SK-N-SH (cell line): ENCODE measurements around the gene OR51D1. TPM values are rescaled to one million over a fixed set of nuclear protein-coding genes. Genes with fewer than 3 reads are reported as not detected.

Source experiments
- CTCF ChIA-PET: fragments of 300-600, 350-600 bp; formaldehyde crosslinking; extraction: SDS; loops from one replicate; lab custom pipeline; 2021; lab: Yijun Ruan, JAX
- POLR2A ChIA-PET: fragments of 350-600 bp; sonication (Branson Sonifier 250); formaldehyde crosslinking; extraction: SDS; loops from one replicate; lab custom pipeline; 2020; ENCODE audit warnings: antibody characterized with exemption, inconsistent platforms; lab: Yijun Ruan, JAX
- DNase-seq: peaks from one replicate; pipeline ENCODE4 v3.0.0; 2012
- H2AFZ ChIP-seq: fragments of 200-600 bp; sonication (generic); 2 replicates; pipeline ENCODE4 v1.8.1; 2016; ENCODE audit warnings: antibody characterized with exemption, mild to moderate bottlenecking, low read depth
- H3F3A ChIP-seq: fragments of 200-600 bp; sonication (generic); replicated peaks from 2 replicates; pipeline ENCODE3; 2016; ENCODE audit warnings: antibody characterized with exemption, mild to moderate bottlenecking; ENCODE audit not compliant: insufficient read depth
- H3K27ac ChIP-seq, 2 experiments: fragments of 200-500 bp in 1 of 2; fragments of 200-600 bp in 1 of 2; sonication (Bioruptor generic) in 1 of 2; sonication (generic), shearing (Covaris generic) in 1 of 2; 2 replicates each; pipeline versions ENCODE4 v1.5.1 to v1.6.1; 2014 to 2016; ENCODE audit warnings: low read depth in 2 of 2, inconsistent platforms in 1 of 2, low read length in 1 of 2, mild to moderate bottlenecking in 1 of 2, mixed read lengths in 1 of 2
- H3K27me3 ChIP-seq: fragments of 200-600 bp; sonication (generic), shearing (Covaris generic); 2 replicates; pipeline ENCODE4 v1.6.1; 2016; ENCODE audit warnings: mixed run types; ENCODE audit not compliant: insufficient read depth
- H3K36me3 ChIP-seq, 2 experiments: fragments of 200-500 bp in 1 of 2; fragments of 200-600 bp in 1 of 2; sonication (Bioruptor generic) in 1 of 2; sonication (generic) in 1 of 2; replicated peaks in 1 of 2; 2 replicates each; pipeline versions ENCODE3 to v1.5.1; 2014 to 2016; ENCODE audit warnings: low read length in 1 of 2, mild to moderate bottlenecking in 1 of 2; ENCODE audit not compliant: insufficient read depth in 2 of 2, control insufficient read depth in 1 of 2
- H3K4me1 ChIP-seq, 2 experiments: fragments of 200-500 bp in 1 of 2; fragments of 200-600 bp in 1 of 2; sonication (Bioruptor generic) in 1 of 2; sonication (generic), shearing (Covaris generic) in 1 of 2; 2 replicates each; pipeline versions ENCODE4 v1.5.1 to v1.6.1; 2014 to 2016; ENCODE audit warnings: low read depth in 1 of 2, low read length in 1 of 2, mixed run types in 1 of 2; ENCODE audit not compliant: insufficient read depth in 2 of 2, control insufficient read depth in 1 of 2
- H3K4me2 ChIP-seq: fragments of 200-600 bp; sonication (generic), shearing (Covaris generic); 2 replicates; pipeline ENCODE4 v1.6.1; 2017; ENCODE audit warnings: mixed run types
- H3K4me3 ChIP-seq, 2 experiments: fragments of 200-500 bp in 1 of 2; fragments of 200-600 bp in 1 of 2; sonication (Bioruptor generic) in 1 of 2; sonication (generic), shearing (Covaris generic) in 1 of 2; 2 replicates each; pipeline versions ENCODE4 v1.5.1 to v1.8.1; 2014 to 2016; ENCODE audit warnings: low read depth in 2 of 2, inconsistent platforms in 1 of 2, low read length in 1 of 2, mild to moderate bottlenecking in 1 of 2, mixed read lengths in 1 of 2, moderate library complexity in 1 of 2
- H3K79me2 ChIP-seq: fragments of 200-600 bp; sonication (generic); 2 replicates; pipeline ENCODE4 v1.8.1; 2017; ENCODE audit warnings: mild to moderate bottlenecking; ENCODE audit not compliant: insufficient read depth
- H3K9ac ChIP-seq: fragments of 200-600 bp; sonication (generic); 2 replicates; pipeline ENCODE4 v1.6.1; 2017; ENCODE audit warnings: mixed run types
- H3K9me2 ChIP-seq: fragments of 200-600 bp; sonication (generic); 2 replicates; pipeline ENCODE4 v1.6.1; 2017; ENCODE audit warnings: mixed run types
- H3K9me3 ChIP-seq: fragments of 200-600 bp; sonication (generic); 2 replicates; pipeline ENCODE4 v1.6.1; 2017; ENCODE audit warnings: mixed run types, mild to moderate bottlenecking, moderate library complexity
- H4K20me1 ChIP-seq: fragments of 200-600 bp; sonication (generic); 2 replicates; pipeline ENCODE4 v1.6.1; 2017; ENCODE audit warnings: mild to moderate bottlenecking, mixed run types; ENCODE audit not compliant: insufficient read depth
- CHD2 ChIP-seq: fragments of 150-350 bp; IDR thresholded peaks from 2 replicates; pipeline ENCODE4 v1.6.1; 2018; ENCODE audit warnings: low read length; ENCODE audit not compliant: partially characterized antibody
- CTCF ChIP-seq: fragments of 200-600 bp; sonication (generic); IDR thresholded peaks from 2 replicates; pipeline ENCODE4 v1.6.1; 2017; ENCODE audit warnings: antibody characterized with exemption, mild to moderate bottlenecking, moderate library complexity
- EP300 ChIP-seq, 2 experiments: IDR thresholded peaks; 2 replicates each; pipeline versions ENCODE4 v1.4.0 to v1.6.1; 2012; ENCODE audit warnings: borderline replicate concordance in 1 of 2, low read depth in 1 of 2, low read length in 1 of 2
- EZH2phosphoT487 ChIP-seq: fragments of 200-600 bp; sonication (generic); IDR thresholded peaks from 2 replicates; pipeline ENCODE4 v1.6.1; 2017; ENCODE audit warnings: low read depth, mixed run types, mild to moderate bottlenecking, antibody characterized with exemption, moderate library complexity, borderline replicate concordance
- GABPA ChIP-seq: IDR thresholded peaks from 2 replicates; pipeline ENCODE4 v1.4.0; 2012; ENCODE audit warnings: low read depth, mild to moderate bottlenecking
- GATA2 ChIP-seq: sonication (generic); formaldehyde crosslinking; IDR thresholded peaks from 2 replicates; pipeline ENCODE4 v1.5.0; 2020; ENCODE audit warnings: mild to moderate bottlenecking, missing genetic modification reagents
- IRF3 ChIP-seq: fragments of 150-350 bp; IDR thresholded peaks from 2 replicates; pipeline ENCODE4 v1.6.1; 2016; ENCODE audit warnings: mild to moderate bottlenecking, low read depth, low read length
- JUND ChIP-seq: IDR thresholded peaks from 2 replicates; pipeline ENCODE4 v1.4.0; 2012
- MXI1 ChIP-seq: IDR thresholded peaks from 2 replicates; pipeline ENCODE4 v1.6.1; 2012; ENCODE audit warnings: mild to moderate bottlenecking, low read depth, low read length, improper control_type of control experiment
- NFIC ChIP-seq: IDR thresholded peaks from 2 replicates; pipeline ENCODE4 v1.4.0; 2012; ENCODE audit warnings: borderline replicate concordance
- NRF1 ChIP-seq: IDR thresholded peaks from 2 replicates; pipeline ENCODE4 v1.6.1; 2012; ENCODE audit warnings: low read depth, mild to moderate bottlenecking, low read length
- POLR2AphosphoS5 ChIP-seq: IDR thresholded peaks from 2 replicates; pipeline ENCODE4 v1.6.1; 2012; ENCODE audit warnings: low read depth, low read length
- RCOR1 ChIP-seq: fragments of 150-350 bp; IDR thresholded peaks from 2 replicates; pipeline ENCODE4 v1.6.1; 2017; ENCODE audit warnings: antibody characterized with exemption, low read length
- USF2 ChIP-seq: fragments of 150-350 bp; IDR thresholded peaks from 2 replicates; pipeline ENCODE4 v1.6.1; 2017; ENCODE audit warnings: antibody characterized with exemption, low read length, low read depth, borderline replicate concordance
- ZBTB33 ChIP-seq: IDR thresholded peaks from 2 replicates; pipeline ENCODE4 v1.4.0; 2012; ENCODE audit warnings: low read depth, borderline replicate concordance
- WGBS: methylation state at CpG from one replicate; pipeline ENCODE4 v1.1.6; 2017; ENCODE audit warnings: low lambda C conversion rate; 5-methylcytosine and 5-hydroxymethylcytosine counted together
- polyA plus RNA-seq, 3 experiments: library from polyadenylated mRNA; depleted of rRNA; stranded (reverse); fragments of >200 nt; gene quantifications; 2 replicates each; pipeline ENCODE4 v1.2.3, GENCODE V29; 2012

Gene OR51D1
- polyA plus RNA-seq, 1 of the 3 experiments (the other 2 are of a cell fraction) = not detected

- POLR2A ChIA-PET = no interaction called here
- no peaks in the 10 kb centered on the region for H4K20me1 ChIP-seq
- CTCF ChIA-PET = interaction anchor here (1.9 kb wide), 1 partner anchor 27 kb away, joined by 7 read pairs; the partner anchor contains the start of gene OR51D1
These were observed 27.5 kb downstream of the OR51D1 start for GRCh38 chr11:4664786-4665185.

GRCh38 chr11:4665424-4665823, 28.1 kb downstream of the OR51D1 start:
- H3K4me1 ChIP-seq = no peaks in the 10 kb centered on the region
- WGBS = 5% methylated on average over 2 of the region's 2 CpGs
- H3K9ac ChIP-seq = no peak overlapping the region
- H3K36me3 ChIP-seq = no peaks in the 10 kb centered on the region
- DNase-seq = no peak
- no peak overlapping the region for H3K27ac ChIP-seq
- ChIA-PET POLR2A (no interaction called here), CTCF (interaction anchor here (1.9 kb wide), 1 partner anchor 28 kb away, joined by 7 read pairs; the partner anchor contains the start of gene OR51D1)
- H3K9me2 ChIP-seq = no peaks in the 10 kb centered on the region
- no peaks in the 10 kb centered on the region for H3K79me2 ChIP-seq
- H3K4me2 ChIP-seq = no peak overlapping the region
- H4K20me1 ChIP-seq = no peaks in the 10 kb centered on the region
- H2AFZ ChIP-seq = no peak overlapping the region
- H3K27me3 ChIP-seq = peaks cover 16% of the 10 kb centered on the region; the same call in 1 of the 2 replicates
- no peaks in the 10 kb centered on the region for H3K9me3 ChIP-seq
- no peak overlapping the region for H3K4me3 ChIP-seq
- H3F3A ChIP-seq = no peaks in the 10 kb centered on the region
- TF ChIP-seq GABPA (no peak), JUND (no peak), NFIC (no peak), RCOR1 (no peak), EZH2phosphoT487 (no peak), GATA2 (CRISPR knock-in tag) (no peak), USF2 (no peak), MXI1 (no peak), EP300 (IDR thresholded peaks at IDR 0.05; ENCODE audit: borderline replicate concordance in 1 of 2, low read depth in 1 of 2, low read length in 1 of 2) (no peak), POLR2AphosphoS5 (no peak), ZBTB33 (no peak)

More at GRCh38 chr11:4664786-4665185, 27.5 kb downstream of the OR51D1 start:
- Histone ChIP-seq H3K4me3 (no peak overlapping the region), H3K9me3 (no peaks in the 10 kb centered on the region), H3K27me3 (peaks cover 16% of the 10 kb centered on the region; the same call in 1 of the 2 replicates), H3K4me1 (no peaks in the 10 kb centered on the region), H3F3A (no peaks in the 10 kb centered on the region), H3K9me2 (no peaks in the 10 kb centered on the region), H2AFZ (no peak overlapping the region), H3K79me2 (no peaks in the 10 kb centered on the region), H3K36me3 (no peaks in the 10 kb centered on the region), H3K27ac (no peak overlapping the region), H3K4me2 (no peak overlapping the region), H3K9ac (no peak overlapping the region)
- 1% methylated on average over 3 of the region's 3 CpGs for WGBS
- DNase-seq = no peak
- TF ChIP-seq POLR2AphosphoS5 (no peak), CTCF (no peak), MXI1 (no peak), CHD2 (no peak), NRF1 (no peak), IRF3 (no peak)
